GM18907 (cell line): Measurements from ENCODE around the gene HMGA1.

Experiments used
- ATAC-seq: cut with Tn5 transposase; IDR thresholded peaks from one replicate; pipeline ENCODE4 v1.9.1; 2021; ENCODE audit warnings: mild to moderate bottlenecking, moderate library complexity; ENCODE audit not compliant: unreplicated experiment

The HMGA1 gene

GRCh38 chr6:34223956-34224940, 12.4 kb upstream of the HMGA1 start:
- ATAC-seq: peak; percentile 77

- no peak for ATAC-seq
Observed at GRCh38 chr6:34225551-34225950, 11.1 kb upstream of the HMGA1 start.

- no peak for ATAC-seq
Observed at GRCh38 chr6:34226066-34226465, 10.6 kb upstream of the HMGA1 start.

GRCh38 chr6:34226731-34227586, 9.7 kb upstream of the HMGA1 start:
- ATAC-seq: no peak

- ATAC-seq: no peak
Observed at GRCh38 chr6:34227761-34228421, 8.8 kb upstream of the HMGA1 start.

GRCh38 chr6:34229877-34230276, 6.8 kb upstream of the HMGA1 start:
- ATAC-seq: no peak

- ATAC-seq: no peak
Observed at GRCh38 chr6:34230653-34231371, 5.9 kb upstream of the HMGA1 start.

- ATAC-seq: no peak
Observed at GRCh38 chr6:34231566-34232336, 4.9 kb upstream of the HMGA1 start.

GRCh38 chr6:34232901-34233300, 3.8 kb upstream of the HMGA1 start:
- ATAC-seq: no peak

GRCh38 chr6:34233867-34234266, 2.8 kb upstream of the HMGA1 start:
- ATAC-seq: no peak

GRCh38 chr6:34234667-34235306, 1.9 kb upstream of the HMGA1 start:
- no peak for ATAC-seq

- no peak for ATAC-seq
Observed at GRCh38 chr6:34235307-34236130, 1.2 kb upstream of the HMGA1 start.

GRCh38 chr6:34236131-34236442, 586 bp upstream of the HMGA1 start:
- peak; percentile 1 for ATAC-seq

GRCh38 chr6:34237316-34237721, 646 bp downstream of the HMGA1 start:
- peak; percentile 16 for ATAC-seq

- peak; percentile 17 for ATAC-seq
Observed at GRCh38 chr6:34237722-34238584, 1.3 kb downstream of the HMGA1 start.

GRCh38 chr6:34238585-34239499, 2.2 kb downstream of the HMGA1 start:
- no peak for ATAC-seq

GRCh38 chr6:34239500-34239825, 2.8 kb downstream of the HMGA1 start:
- ATAC-seq: no peak
